Muscle layer of duodenum (tissue), 2 donors: ENCODE measurements around the gene FLCN.
A peak's percentile ranks its signal among the peaks of the same experiment; 100 is the strongest.

Experiments
- H3K27ac ChIP-seq: one replicate; pipeline ENCODE4 v1.7.0; 2013; ENCODE audit warnings: mild to moderate bottlenecking, low read length
- H3K27me3 ChIP-seq: one replicate; pipeline ENCODE4 v1.7.0; 2013; ENCODE audit warnings: low read depth, mild to moderate bottlenecking, control low read depth, low read length
- H3K36me3 ChIP-seq, 2 donors: one replicate each; pipeline ENCODE4 v1.7.0; 2013; ENCODE audit warnings: low read length in 2 of 2, control low read depth in 1 of 2, mild to moderate bottlenecking in 1 of 2; ENCODE audit not compliant: insufficient read depth in 2 of 2, control insufficient read depth in 1 of 2
- H3K4me1 ChIP-seq, 2 donors: one replicate each; pipeline ENCODE4 v1.7.0; 2013; ENCODE audit warnings: low read length in 2 of 2, mild to moderate bottlenecking in 2 of 2, control low read depth in 1 of 2, moderate library complexity in 1 of 2; ENCODE audit not compliant: insufficient read depth in 2 of 2, control insufficient read depth in 1 of 2
- H3K4me3 ChIP-seq, 2 donors: one replicate each; pipeline ENCODE4 v1.7.0; 2013; ENCODE audit warnings: low read length in 2 of 2, low read depth in 1 of 2, mild to moderate bottlenecking in 1 of 2
- H3K9me3 ChIP-seq, 2 donors: one replicate each; pipeline ENCODE4 v1.7.0; 2013; ENCODE audit warnings: low read length in 2 of 2, control low read depth in 1 of 2, mild to moderate bottlenecking in 1 of 2; ENCODE audit not compliant: control insufficient read depth in 1 of 2
- donor health status: healthy.

FLCN gene

GRCh38 chr17:17235212-17236174, 1.5 kb downstream of the FLCN start:
- Histone ChIP-seq H3K4me3 (peak overlapping the region; percentile 79 to 97), H3K36me3 (peaks cover 0 to 35% of the 10 kb centered on the region in 2 donors), H3K27ac (peak overlapping the region; percentile 98), H3K27me3 (no peaks in the 10 kb centered on the region), H3K9me3 (no peaks in the 10 kb centered on the region), H3K4me1 (peaks cover 6 to 24% of the 10 kb centered on the region in 2 donors)

GRCh38 chr17:17232303-17232621, 4.7 kb downstream of the FLCN start:
- Histone ChIP-seq H3K4me1 (peaks cover 6 to 24% of the 10 kb centered on the region in 2 donors), H3K36me3 (peaks cover 17 to 64% of the 10 kb centered on the region in 2 donors), H3K27ac (no peak overlapping the region), H3K4me3 (no peak overlapping the region), H3K27me3 (no peaks in the 10 kb centered on the region), H3K9me3 (no peaks in the 10 kb centered on the region)

GRCh38 chr17:17231621-17232302, 5.2 kb downstream of the FLCN start:
- Histone ChIP-seq H3K27me3 (no peaks in the 10 kb centered on the region), H3K27ac (no peak overlapping the region), H3K4me3 (no peak overlapping the region), H3K9me3 (no peaks in the 10 kb centered on the region), H3K4me1 (peaks cover 6 to 24% of the 10 kb centered on the region in 2 donors), H3K36me3 (peaks cover 22 to 64% of the 10 kb centered on the region in 2 donors)

- Histone ChIP-seq H3K4me3 (no peak overlapping the region), H3K36me3 (peaks cover 41 to 83% of the 10 kb centered on the region in 2 donors), H3K9me3 (no peaks in the 10 kb centered on the region), H3K27me3 (no peaks in the 10 kb centered on the region), H3K4me1 (peaks cover 0 to 8% of the 10 kb centered on the region in 2 donors), H3K27ac (no peak overlapping the region)
Observed at GRCh38 chr17:17229416-17230384, 7.3 kb downstream of the FLCN start.

- Histone ChIP-seq H3K4me3 (no peak overlapping the region), H3K27ac (no peak overlapping the region), H3K36me3 (peaks cover 49 to 92% of the 10 kb centered on the region in 2 donors), H3K4me1 (peaks cover 0 to 8% of the 10 kb centered on the region in 2 donors), H3K27me3 (no peaks in the 10 kb centered on the region), H3K9me3 (no peaks in the 10 kb centered on the region)
Observed at GRCh38 chr17:17228521-17229279, 8.3 kb downstream of the FLCN start.

- Histone ChIP-seq H3K36me3 (peaks cover 55 to 99% of the 10 kb centered on the region in 2 donors), H3K4me1 (peaks cover 0 to 6% of the 10 kb centered on the region in 2 donors), H3K27ac (no peak overlapping the region)
Observed at GRCh38 chr17:17227608-17228520, 9.1 kb downstream of the FLCN start.

GRCh38 chr17:17226451-17227265, 10.3 kb downstream of the FLCN start:
- H3K36me3 ChIP-seq: peaks cover 65 to 99% of the 10 kb centered on the region in 2 donors
- H3K9me3 ChIP-seq: no peaks in the 10 kb centered on the region
- no peaks in the 10 kb centered on the region for H3K4me1 ChIP-seq
- no peak overlapping the region for H3K4me3 ChIP-seq
- no peak overlapping the region for H3K27ac ChIP-seq
- no peaks in the 10 kb centered on the region for H3K27me3 ChIP-seq

More at GRCh38 chr17:17227608-17228520, 9.1 kb downstream of the FLCN start:
- Histone ChIP-seq H3K27me3 (no peaks in the 10 kb centered on the region), H3K9me3 (no peaks in the 10 kb centered on the region), H3K4me3 (no peak overlapping the region)

- Histone ChIP-seq H3K4me1 (no peaks in the 10 kb centered on the region), H3K27me3 (no peaks in the 10 kb centered on the region), H3K36me3 (peaks cover 73 to 99% of the 10 kb centered on the region in 2 donors), H3K27ac (no peak overlapping the region), H3K9me3 (no peaks in the 10 kb centered on the region), H3K4me3 (no peak overlapping the region)
Observed at GRCh38 chr17:17225901-17226300, 11.1 kb downstream of the FLCN start.

- no peak overlapping the region for H3K27ac ChIP-seq
- no peaks in the 10 kb centered on the region for H3K27me3 ChIP-seq
- H3K9me3 ChIP-seq: no peaks in the 10 kb centered on the region
- H3K4me3 ChIP-seq: no peak overlapping the region
- H3K36me3 ChIP-seq: peaks cover 83 to 94% of the 10 kb centered on the region in 2 donors
- no peaks in the 10 kb centered on the region for H3K4me1 ChIP-seq
Observed at GRCh38 chr17:17224137-17224536, 12.8 kb downstream of the FLCN start.
